Measurements from ENCODE around the gene EIF4G1.

DNA sequence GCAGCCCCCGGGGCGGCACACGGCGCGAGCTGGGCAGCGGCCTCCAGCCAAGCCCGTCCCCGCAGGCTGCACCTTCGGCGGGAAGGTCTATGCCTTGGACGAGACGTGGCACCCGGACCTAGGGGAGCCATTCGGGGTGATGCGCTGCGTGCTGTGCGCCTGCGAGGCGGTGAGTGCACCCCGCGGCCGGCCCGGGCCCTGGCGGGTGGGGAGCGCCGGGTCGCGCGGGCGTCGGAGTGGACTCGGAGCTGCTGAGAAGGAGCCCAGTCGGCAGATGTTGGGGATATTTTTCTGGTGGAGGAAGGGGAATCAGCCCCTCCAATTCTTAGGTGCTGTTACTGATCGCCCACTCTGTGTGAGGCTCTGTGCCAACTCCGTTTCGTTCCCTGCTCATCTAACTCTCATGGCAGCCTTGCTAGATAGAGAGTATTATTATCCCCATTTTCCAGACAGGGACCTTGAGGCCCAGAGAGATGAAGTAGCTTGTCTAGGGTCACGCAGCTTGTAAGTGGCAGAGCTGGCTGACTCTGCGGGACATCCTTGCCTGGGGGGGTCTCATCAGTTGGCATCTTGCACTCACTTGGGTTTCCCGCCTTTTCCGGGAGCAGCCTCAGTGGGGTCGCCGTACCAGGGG, 66.3 kb downstream of the EIF4G1 start:
- TF ChIP-seq, protein P1, sequence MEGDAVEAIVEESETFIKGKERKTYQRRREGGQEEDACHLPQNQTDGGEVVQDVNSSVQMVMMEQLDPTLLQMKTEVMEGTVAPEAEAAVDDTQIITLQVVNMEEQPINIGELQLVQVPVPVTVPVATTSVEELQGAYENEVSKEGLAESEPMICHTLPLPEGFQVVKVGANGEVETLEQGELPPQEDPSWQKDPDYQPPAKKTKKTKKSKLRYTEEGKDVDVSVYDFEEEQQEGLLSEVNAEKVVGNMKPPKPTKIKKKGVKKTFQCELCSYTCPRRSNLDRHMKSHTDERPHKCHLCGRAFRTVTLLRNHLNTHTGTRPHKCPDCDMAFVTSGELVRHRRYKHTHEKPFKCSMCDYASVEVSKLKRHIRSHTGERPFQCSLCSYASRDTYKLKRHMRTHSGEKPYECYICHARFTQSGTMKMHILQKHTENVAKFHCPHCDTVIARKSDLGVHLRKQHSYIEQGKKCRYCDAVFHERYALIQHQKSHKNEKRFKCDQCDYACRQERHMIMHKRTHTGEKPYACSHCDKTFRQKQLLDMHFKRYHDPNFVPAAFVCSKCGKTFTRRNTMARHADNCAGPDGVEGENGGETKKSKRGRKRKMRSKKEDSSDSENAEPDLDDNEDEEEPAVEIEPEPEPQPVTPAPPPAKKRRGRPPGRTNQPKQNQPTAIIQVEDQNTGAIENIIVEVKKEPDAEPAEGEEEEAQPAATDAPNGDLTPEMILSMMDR (IDR thresholded peaks at IDR 0.05), result no peak
- TF ChIP-seq POLR2A (IDR thresholded peaks at IDR 0.05), result no peak

Measured in uterus (tissue), 2 donors.